ENCODE results near the gene OMG. TPM values are rescaled to one million over a fixed set of nuclear protein-coding genes. Genes with fewer than 3 reads are reported as not detected.

OMG gene
- total and polyA plus RNA-seq, 2 experiments from 2014 or later, result 0.58 TPM; not detected in 1

DNA sequence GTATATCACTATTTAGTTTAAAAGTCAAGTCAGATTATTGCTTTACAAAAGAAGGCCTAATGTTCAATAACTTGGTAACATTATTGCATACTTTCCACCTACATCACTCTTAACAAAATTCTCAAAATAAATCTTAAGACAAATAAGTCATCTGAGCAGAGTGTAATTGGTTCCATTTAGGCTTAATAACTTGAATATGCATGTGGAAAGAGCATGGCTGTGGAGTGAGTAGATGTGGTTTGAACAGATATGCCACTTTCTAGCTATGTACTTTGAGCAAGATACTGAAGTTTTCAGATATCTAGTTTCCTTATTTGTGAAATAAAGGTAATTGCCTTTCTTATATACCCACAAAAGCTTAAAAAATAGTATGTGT lies 31.1 kb upstream of the OMG start:
- Histone ChIP-seq H3K4me2 (no peak overlapping the region), H3K79me2 (no peaks in the 10 kb centered on the region), H3K9me2 (replicated peaks; ENCODE audit: insufficient read depth) (no peaks in the 10 kb centered on the region), H2AFZ (no peak overlapping the region), H4K20me1 (ENCODE audit: insufficient read depth, poor library complexity, severe bottlenecking) (no peaks in the 10 kb centered on the region), H3K27me3 (no peaks in the 10 kb centered on the region), H3K9me3 (ENCODE audit: low read depth) (no peaks in the 10 kb centered on the region), H3K4me3 (no peak overlapping the region), H3K27ac (no peak overlapping the region), H3K36me3 (replicated peaks; ENCODE audit: insufficient read depth, low read depth) (no peaks in the 10 kb centered on the region), H3K4me1 (ENCODE audit: insufficient read depth) (no peaks in the 10 kb centered on the region)
- DNase-seq (ENCODE audit: low spot score), result no peak
- TF ChIP-seq EZH2 (IDR thresholded peaks at IDR 0.05; ENCODE audit: borderline replicate concordance), result no peak
- no peak for TF ChIP-seq EZH2phosphoT487 (IDR thresholded peaks at IDR 0.05; ENCODE audit: low read depth, severe bottlenecking, unreplicated experiment)

DNA sequence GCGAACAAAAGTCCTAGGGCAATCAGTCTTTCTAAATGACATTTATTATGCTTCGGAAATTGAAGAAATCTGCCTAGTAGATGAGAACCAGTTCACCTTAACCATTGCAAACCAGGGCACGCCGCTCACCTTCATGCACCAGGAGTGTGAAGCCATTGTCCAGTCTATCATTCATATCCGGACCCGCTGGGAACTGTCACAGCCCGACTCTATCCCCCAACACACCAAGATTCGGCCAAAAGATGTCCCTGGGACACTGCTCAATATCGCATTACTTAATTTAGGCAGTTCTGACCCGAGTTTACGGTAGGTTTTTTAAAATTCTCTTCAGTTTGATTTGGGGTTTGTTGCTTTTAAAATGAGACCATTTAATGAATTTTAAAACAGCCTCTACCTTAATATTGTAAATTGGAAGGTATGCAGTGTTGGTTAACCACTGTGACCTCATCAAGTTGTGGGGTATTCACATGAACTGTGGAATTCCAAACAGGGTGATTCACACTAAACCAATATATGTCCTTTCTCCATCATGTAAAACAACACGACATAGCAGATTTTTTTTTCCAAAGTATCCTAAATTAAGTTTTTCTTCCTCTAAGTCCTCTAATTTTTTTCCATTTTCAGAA lies 30.6 kb upstream of the OMG start:
- Histone ChIP-seq H4K20me1 (ENCODE audit: insufficient read depth, poor library complexity, severe bottlenecking) (no peaks in the 10 kb centered on the region), H3K36me3 (replicated peaks; ENCODE audit: insufficient read depth, low read depth) (no peaks in the 10 kb centered on the region), H3K79me2 (no peaks in the 10 kb centered on the region), H3K4me3 (no peak overlapping the region), H3K9me3 (ENCODE audit: low read depth) (no peaks in the 10 kb centered on the region), H3K27ac (no peak overlapping the region), H3K4me2 (no peak overlapping the region), H3K4me1 (ENCODE audit: insufficient read depth) (no peaks in the 10 kb centered on the region), H3K27me3 (no peaks in the 10 kb centered on the region), H3K9me2 (replicated peaks; ENCODE audit: insufficient read depth) (no peaks in the 10 kb centered on the region), H2AFZ (no peak overlapping the region)
- 92% methylated on average over 12 of the region's 12 CpGs for WGBS (ENCODE audit: low lambda C conversion rate, missing lambda C conversion rate)
- TF ChIP-seq CTCF (IDR thresholded peaks at IDR 0.05; ENCODE audit: poor library complexity), result no peak
- no peak for TF ChIP-seq EZH2phosphoT487 (IDR thresholded peaks at IDR 0.05; ENCODE audit: low read depth, severe bottlenecking, unreplicated experiment)
- TF ChIP-seq EZH2 (IDR thresholded peaks at IDR 0.05; ENCODE audit: borderline replicate concordance), result no peak
- no peak for DNase-seq (ENCODE audit: low spot score)

GRCh38 chr17:31323551-31323950 lies 26.5 kb upstream of the OMG start:
- H4K20me1 ChIP-seq (ENCODE audit: insufficient read depth, poor library complexity, severe bottlenecking), result no peaks in the 10 kb centered on the region
- H3K36me3 ChIP-seq (replicated peaks; ENCODE audit: insufficient read depth, low read depth), result no peaks in the 10 kb centered on the region
- H3K27me3 ChIP-seq, result no peaks in the 10 kb centered on the region
- H3K4me1 ChIP-seq (ENCODE audit: insufficient read depth), result no peaks in the 10 kb centered on the region
- H3K4me2 ChIP-seq, result no peak overlapping the region
- H3K9me3 ChIP-seq (ENCODE audit: low read depth), result no peaks in the 10 kb centered on the region
- H2AFZ ChIP-seq, result no peak overlapping the region
- no peak for DNase-seq (ENCODE audit: low spot score)
- no peaks in the 10 kb centered on the region for H3K79me2 ChIP-seq
- no peaks in the 10 kb centered on the region for H3K9me2 ChIP-seq (replicated peaks; ENCODE audit: insufficient read depth)
- no peak for TF ChIP-seq CTCF (IDR thresholded peaks at IDR 0.05; ENCODE audit: poor library complexity)
- no peak for TF ChIP-seq EZH2phosphoT487 (IDR thresholded peaks at IDR 0.05; ENCODE audit: low read depth, severe bottlenecking, unreplicated experiment)
- no peak for TF ChIP-seq EZH2 (IDR thresholded peaks at IDR 0.05; ENCODE audit: borderline replicate concordance)
- no peak overlapping the region for H3K4me3 ChIP-seq
- no peak overlapping the region for H3K27ac ChIP-seq

- Histone ChIP-seq H4K20me1 (ENCODE audit: insufficient read depth, poor library complexity, severe bottlenecking) (no peaks in the 10 kb centered on the region), H3K9me2 (replicated peaks; ENCODE audit: insufficient read depth) (no peaks in the 10 kb centered on the region), H3K4me3 (no peak overlapping the region), H3K9me3 (ENCODE audit: low read depth) (no peaks in the 10 kb centered on the region), H3K27ac (no peak overlapping the region), H3K36me3 (replicated peaks; ENCODE audit: insufficient read depth, low read depth) (no peaks in the 10 kb centered on the region), H3K4me2 (no peak overlapping the region), H3K79me2 (no peaks in the 10 kb centered on the region), H2AFZ (no peak overlapping the region), H3K4me1 (ENCODE audit: insufficient read depth) (no peaks in the 10 kb centered on the region), H3K27me3 (no peaks in the 10 kb centered on the region)
- TF ChIP-seq EZH2 (IDR thresholded peaks at IDR 0.05; ENCODE audit: borderline replicate concordance), result no peak
- no peak for TF ChIP-seq EZH2phosphoT487 (IDR thresholded peaks at IDR 0.05; ENCODE audit: low read depth, severe bottlenecking, unreplicated experiment)
- TF ChIP-seq CTCF (IDR thresholded peaks at IDR 0.05; ENCODE audit: poor library complexity), result no peak
- DNase-seq (ENCODE audit: low spot score), result no peak
- WGBS (ENCODE audit: low lambda C conversion rate, missing lambda C conversion rate), result 92% methylated on average over 4 of the region's 4 CpGs
These were observed 24.9 kb upstream of the OMG start for GRCh38 chr17:31321966-31322365.

Measured in hepatocyte (in vitro differentiated cells).